ENCODE measurements around the gene MRPS14.

- TF ChIP-seq USF2 (IDR thresholded peaks at IDR 0.05; ENCODE audit: low read depth, low read length) (no peak), CTCF (conservative IDR thresholded peaks at IDR 0.05; ENCODE audit: low read depth, low read length) (no peak)
Measured at GRCh38 chr1:175003521-175003920, 19.7 kb downstream of the MRPS14 start.

Data from IMR-90 (cell line).